DOHH2 (cell line): ENCODE measurements around the gene PRMT2.

Experiments
- CTCF ChIP-seq: fragments of 200-600 bp; sonication (generic); IDR thresholded peaks from one replicate; pipeline ENCODE4 v1.5.1; 2014; ENCODE audit warnings: antibody characterized with exemption, mild to moderate bottlenecking, low read depth, low read length; ENCODE audit not compliant: poor library complexity, severe bottlenecking
- EZH2phosphoT487 ChIP-seq: fragments of 200-600 bp; sonication (generic); IDR thresholded peaks from 2 replicates; pipeline ENCODE4 v1.6.1; 2017; ENCODE audit warnings: borderline replicate concordance, mild to moderate bottlenecking, antibody characterized with exemption, low read length, moderate library complexity, mixed read lengths

- TF ChIP-seq CTCF = no peak
- TF ChIP-seq EZH2phosphoT487 = no peak
These were observed 25.0 kb downstream of the PRMT2 start for GRCh38 chr21:46660505-46660904.
